Prostate gland (tissue), 2 donors: ENCODE results near the gene SFRP5. TPM values are rescaled to one million over a fixed set of nuclear protein-coding genes. Genes with fewer than 3 reads are reported as not detected.

ENCODE experiments used
- DNase-seq: peaks from one replicate; pipeline ENCODE4 v3.0.0-alpha.2; 2019; ENCODE audit warnings: low spot score
- H3K27ac ChIP-seq, 2 donors: fragments of 200-600 bp; sonication (generic); 2 replicates each; pipeline ENCODE4 v1.5.1; 2017 to 2019
- H3K27me3 ChIP-seq: fragments of 200-600 bp; sonication (generic); replicated peaks from 2 replicates; pipeline ENCODE4 v1.5.1; 2019; ENCODE audit not compliant: insufficient read depth
- H3K36me3 ChIP-seq, 2 donors: fragments of 200-600 bp; sonication (generic); 1 replicate in 1 of 2; 2 replicates in 1 of 2; pipeline versions ENCODE4 v1.5.1 to v1.8.1; 2017 to 2019
- H3K4me1 ChIP-seq: fragments of 200-600 bp; sonication (generic); replicated peaks from 2 replicates; pipeline ENCODE4 v1.5.1; 2019
- H3K4me3 ChIP-seq, 2 donors: fragments of 200-600 bp; sonication (generic); 2 replicates each; pipeline ENCODE4 v1.5.1; 2017 to 2019
- H3K9me3 ChIP-seq: fragments of 200-600 bp; sonication (generic); 2 replicates; pipeline ENCODE4 v1.5.1; 2017
- CTCF ChIP-seq, 4 experiments: fragments of 200-600 bp in 2 of 4; fragments of 450-650 bp in 2 of 4; sonication (generic) in 2 of 4; IDR thresholded peaks; 1 replicate in 3 of 4; 2 replicates in 1 of 4; pipeline ENCODE4 v1.5.1; 2016 to 2019; ENCODE audit warnings: antibody characterized with exemption in 4 of 4, mild to moderate bottlenecking in 2 of 4, moderate library complexity in 2 of 4
- POLR2A ChIP-seq: fragments of 450-650 bp; IDR thresholded peaks from one replicate; pipeline ENCODE4 v1.6.1; 2016; ENCODE audit warnings: antibody characterized with exemption, mild to moderate bottlenecking
- POLR2AphosphoS5 ChIP-seq: sonication (generic); formaldehyde crosslinking; IDR thresholded peaks from one replicate; pipeline ENCODE4 v1.6.1; 2017; ENCODE audit warnings: antibody characterized with exemption
- WGBS: methylation state at CpG from one replicate; pipeline ENCODE4 v1.1.5; 2018; 5-methylcytosine and 5-hydroxymethylcytosine counted together
- intact Hi-C: fragments of 100-400 bp; cut with DNase I; formaldehyde crosslinking; loops from one replicate; pipeline ENCODE4 v1.14.2; 2022
- total RNA-seq, 2 donors: library from RNA; depleted of rRNA; stranded (reverse); fragments of >200 nt; gene quantifications; one replicate each; pipeline ENCODE4 v1.1.0, GENCODE V29; 2016

SFRP5 gene
- total RNA-seq, 2 donors from 2014 or later, result 0.23 to 3.2 TPM

DNA sequence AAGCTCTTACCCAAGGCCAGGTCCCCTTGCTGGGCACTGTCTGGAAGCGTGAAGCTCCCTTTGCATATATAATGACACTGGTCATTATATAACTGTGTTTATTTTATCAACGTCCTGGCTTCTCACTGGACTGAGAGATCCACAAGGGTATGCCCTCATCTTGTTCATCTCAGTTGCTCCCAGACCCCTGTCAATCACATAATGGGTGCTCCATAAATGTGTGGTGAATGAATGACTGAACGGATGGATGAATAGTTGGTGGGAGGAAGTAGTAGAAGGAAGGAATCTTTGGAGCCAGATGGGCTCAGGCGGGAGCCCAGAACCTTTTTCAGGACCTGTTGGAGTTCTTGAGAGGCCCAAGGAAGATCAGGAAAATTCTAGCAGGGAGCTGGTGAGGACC, 7.7 kb upstream of the SFRP5 start:
- Histone ChIP-seq H3K4me1 (no peaks in the 10 kb centered on the region), H3K36me3 (no peaks in the 10 kb centered on the region), H3K4me3 (no peak overlapping the region), H3K27me3 (no peaks in the 10 kb centered on the region), H3K9me3 (no peaks in the 10 kb centered on the region), H3K27ac (no peak overlapping the region)
- intact Hi-C loops, result no loop called here
- 78% methylated on average over 4 of the region's 4 CpGs for WGBS
- no peak for TF ChIP-seq CTCF (IDR thresholded peaks at IDR 0.05)
- TF ChIP-seq POLR2A, result no peak
- TF ChIP-seq POLR2AphosphoS5, result no peak
- DNase-seq, result no peak

DNA sequence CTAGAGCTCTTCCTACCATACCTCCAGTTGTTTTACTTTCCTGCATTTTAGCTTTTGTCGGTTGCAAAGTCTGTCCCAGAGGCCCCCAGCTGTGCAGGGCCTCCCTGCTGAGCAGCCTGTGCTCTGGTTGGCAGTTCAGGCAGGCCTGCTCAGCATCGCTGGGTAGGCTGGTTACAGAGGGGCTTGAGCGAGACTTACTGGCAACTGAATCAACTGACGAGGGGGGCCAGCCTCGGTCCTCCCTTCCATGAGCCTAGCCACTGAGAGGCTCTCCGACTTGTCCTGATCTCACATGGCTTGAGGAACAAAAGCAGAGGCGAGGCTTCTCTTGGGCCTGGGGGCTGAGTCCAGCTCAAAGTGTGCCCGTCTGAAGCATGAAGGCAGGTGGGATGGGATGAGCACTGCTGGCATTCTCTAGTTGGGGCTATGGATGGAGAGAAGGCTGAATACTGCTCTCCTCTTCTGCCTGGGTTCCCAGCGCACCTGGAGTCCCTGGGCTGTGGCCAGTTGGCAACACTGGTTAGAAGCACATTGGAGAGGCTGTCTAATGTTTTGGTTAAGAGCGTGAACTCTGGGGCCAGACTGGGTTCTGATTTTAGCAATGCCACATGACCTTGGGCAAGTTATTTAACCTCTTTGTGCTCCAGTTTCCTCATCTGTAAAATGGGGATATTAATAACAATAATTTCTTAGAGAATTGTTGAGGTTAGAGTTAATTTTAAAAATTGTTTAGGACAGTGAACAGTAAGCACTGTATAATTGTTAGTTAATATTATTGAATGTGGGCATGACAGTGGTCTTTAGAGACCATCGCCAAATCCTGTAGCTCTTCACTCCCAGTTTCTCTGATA, 6.9 kb upstream of the SFRP5 start:
- Histone ChIP-seq H3K27ac (no peak overlapping the region), H3K4me1 (no peaks in the 10 kb centered on the region), H3K27me3 (no peaks in the 10 kb centered on the region), H3K9me3 (no peaks in the 10 kb centered on the region), H3K36me3 (no peaks in the 10 kb centered on the region), H3K4me3 (no peak overlapping the region)
- WGBS, result 75% methylated on average over 11 of the region's 11 CpGs
- TF ChIP-seq CTCF (IDR thresholded peaks at IDR 0.05) (no peak), POLR2AphosphoS5 (no peak), POLR2A (no peak)
- DNase-seq, result no peak
- intact Hi-C loops, result no loop called here

GRCh38 chr10:97777143-97777542, 5.3 kb upstream of the SFRP5 start:
- no peaks in the 10 kb centered on the region for H3K9me3 ChIP-seq
- H3K27ac ChIP-seq, result no peak overlapping the region
- no peaks in the 10 kb centered on the region for H3K36me3 ChIP-seq
- no peaks in the 10 kb centered on the region for H3K27me3 ChIP-seq
- no peak for DNase-seq
- H3K4me3 ChIP-seq, result no peak overlapping the region
- TF ChIP-seq CTCF (IDR thresholded peaks at IDR 0.05) (no peak), POLR2AphosphoS5 (no peak), POLR2A (no peak)
- H3K4me1 ChIP-seq, result no peaks in the 10 kb centered on the region
- intact Hi-C loops, result no loop called here
- 98% methylated on average over 4 of the region's 4 CpGs for WGBS

DNA sequence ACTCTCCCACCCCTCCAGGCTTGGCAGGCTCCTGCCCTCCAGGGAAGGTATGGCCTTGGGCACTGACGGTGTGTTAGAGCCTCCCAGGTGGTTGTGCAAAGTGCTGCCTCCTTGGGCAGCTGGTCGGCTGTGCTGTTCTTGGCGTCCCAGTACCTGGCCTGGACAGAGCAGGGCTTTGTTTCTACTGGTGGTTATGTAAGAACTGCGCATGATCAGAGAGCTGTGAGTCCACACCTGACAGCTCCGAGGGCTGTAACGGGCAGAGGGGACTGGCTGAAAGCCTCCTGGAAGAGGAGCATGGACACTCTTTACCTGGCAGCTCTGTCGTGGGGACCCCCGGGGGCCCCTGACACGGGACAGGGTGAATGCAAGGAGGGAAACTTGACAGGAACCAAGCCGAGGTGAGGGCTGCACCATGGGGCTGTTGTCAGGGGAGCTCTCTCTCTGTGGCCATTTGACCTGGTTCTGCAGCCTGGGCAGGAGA, 3.1 kb upstream of the SFRP5 start:
- intact Hi-C loops, result no loop called here
- H3K4me3 ChIP-seq, result no peak overlapping the region
- no peaks in the 10 kb centered on the region for H3K4me1 ChIP-seq
- TF ChIP-seq POLR2A (no peak), POLR2AphosphoS5 (no peak)
- DNase-seq, result no peak
- no peak overlapping the region for H3K27ac ChIP-seq
- peaks cover 16% of the 10 kb centered on the region for H3K27me3 ChIP-seq
- WGBS, result 54% methylated on average over 10 of the region's 10 CpGs
- H3K36me3 ChIP-seq, result no peaks in the 10 kb centered on the region
- no peaks in the 10 kb centered on the region for H3K9me3 ChIP-seq

DNA sequence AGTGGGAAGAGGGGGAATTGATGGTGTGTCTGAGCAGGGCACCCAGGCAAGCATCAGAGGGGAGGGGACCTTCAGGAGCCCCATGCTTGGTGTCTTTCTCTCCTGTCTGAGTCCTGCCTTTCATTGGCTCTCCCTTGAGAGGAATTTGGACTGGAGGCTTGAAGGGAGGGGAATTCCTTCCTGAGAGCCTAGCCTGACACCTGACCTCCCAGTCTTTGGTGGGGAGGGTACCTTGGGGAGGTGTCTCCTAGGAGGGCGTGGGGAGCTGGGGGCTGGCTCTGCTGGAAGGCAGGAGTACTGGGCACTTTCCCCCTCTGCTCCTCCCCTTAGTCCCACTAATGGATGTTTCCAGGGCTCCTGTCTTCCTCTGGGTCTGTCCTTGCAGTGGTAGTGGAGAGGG, 1.3 kb upstream of the SFRP5 start:
- no peaks in the 10 kb centered on the region for H3K36me3 ChIP-seq
- no peak for DNase-seq
- no peak overlapping the region for H3K27ac ChIP-seq
- H3K4me3 ChIP-seq, result no peak overlapping the region
- intact Hi-C loops, result no loop called here
- 30% methylated on average over 1 of the region's 1 CpG for WGBS
- no peaks in the 10 kb centered on the region for H3K4me1 ChIP-seq
- H3K9me3 ChIP-seq, result no peaks in the 10 kb centered on the region
- TF ChIP-seq POLR2AphosphoS5 (no peak), CTCF (IDR thresholded peaks at IDR 0.05) (no peak), POLR2A (no peak)
- H3K27me3 ChIP-seq, result peaks cover 19% of the 10 kb centered on the region
